ENCODE data around the gene CDR2. TPM values are rescaled to one million over a fixed set of nuclear protein-coding genes. Genes with fewer than 3 reads are reported as not detected.
A peak's percentile ranks its signal among the peaks of the same experiment; 100 is the strongest.

The CDR2 gene
- total and polyA plus RNA-seq, 7 donors: 2.2 to 11.9 (median 4.5) TPM

DNA sequence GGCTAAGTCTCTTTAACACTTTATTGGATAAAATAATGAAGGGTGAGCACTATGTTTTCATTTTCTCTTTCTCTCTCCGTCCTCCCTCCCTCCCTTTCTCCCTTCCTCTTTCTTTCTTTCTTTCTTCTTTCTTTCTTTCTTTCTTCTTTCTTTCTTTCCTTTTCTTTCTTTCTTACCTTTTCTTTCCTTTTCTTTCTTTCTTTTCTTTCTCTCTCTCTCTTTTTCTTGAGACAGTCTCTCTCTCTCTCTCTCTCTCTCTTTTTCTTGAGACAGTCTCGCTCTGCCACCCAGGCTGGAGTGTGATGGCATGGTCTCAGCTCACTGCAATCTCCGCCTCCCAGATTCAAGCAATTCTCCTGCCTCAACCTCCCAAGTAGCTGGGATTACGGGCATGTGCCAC, 21.5 kb upstream of the CDR2 start:
- TF ChIP-seq, protein P1, sequence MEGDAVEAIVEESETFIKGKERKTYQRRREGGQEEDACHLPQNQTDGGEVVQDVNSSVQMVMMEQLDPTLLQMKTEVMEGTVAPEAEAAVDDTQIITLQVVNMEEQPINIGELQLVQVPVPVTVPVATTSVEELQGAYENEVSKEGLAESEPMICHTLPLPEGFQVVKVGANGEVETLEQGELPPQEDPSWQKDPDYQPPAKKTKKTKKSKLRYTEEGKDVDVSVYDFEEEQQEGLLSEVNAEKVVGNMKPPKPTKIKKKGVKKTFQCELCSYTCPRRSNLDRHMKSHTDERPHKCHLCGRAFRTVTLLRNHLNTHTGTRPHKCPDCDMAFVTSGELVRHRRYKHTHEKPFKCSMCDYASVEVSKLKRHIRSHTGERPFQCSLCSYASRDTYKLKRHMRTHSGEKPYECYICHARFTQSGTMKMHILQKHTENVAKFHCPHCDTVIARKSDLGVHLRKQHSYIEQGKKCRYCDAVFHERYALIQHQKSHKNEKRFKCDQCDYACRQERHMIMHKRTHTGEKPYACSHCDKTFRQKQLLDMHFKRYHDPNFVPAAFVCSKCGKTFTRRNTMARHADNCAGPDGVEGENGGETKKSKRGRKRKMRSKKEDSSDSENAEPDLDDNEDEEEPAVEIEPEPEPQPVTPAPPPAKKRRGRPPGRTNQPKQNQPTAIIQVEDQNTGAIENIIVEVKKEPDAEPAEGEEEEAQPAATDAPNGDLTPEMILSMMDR (IDR thresholded peaks at IDR 0.05): no peak
- Histone ChIP-seq H3K9me3 (no peaks in the 10 kb centered on the region), H3K27ac (no peak overlapping the region), H3K4me3 (no peak overlapping the region), H3K27me3 (ENCODE audit: insufficient read depth in 3 of 3, low read length in 2 of 3) (no peaks in the 10 kb centered on the region), H3K36me3 (ENCODE audit: insufficient read depth in 1 of 2, low read depth in 1 of 2) (no peaks in the 10 kb centered on the region), H3K4me1 (no peaks in the 10 kb centered on the region)
- ATAC-seq: no peak
- WGBS, 3 donors: 91 to 96% (median 95%) methylated on average over 4 of the region's 4 CpGs
- intact Hi-C loops (cut with DNase I): no loop called here
- no peak for DNase-seq

DNA sequence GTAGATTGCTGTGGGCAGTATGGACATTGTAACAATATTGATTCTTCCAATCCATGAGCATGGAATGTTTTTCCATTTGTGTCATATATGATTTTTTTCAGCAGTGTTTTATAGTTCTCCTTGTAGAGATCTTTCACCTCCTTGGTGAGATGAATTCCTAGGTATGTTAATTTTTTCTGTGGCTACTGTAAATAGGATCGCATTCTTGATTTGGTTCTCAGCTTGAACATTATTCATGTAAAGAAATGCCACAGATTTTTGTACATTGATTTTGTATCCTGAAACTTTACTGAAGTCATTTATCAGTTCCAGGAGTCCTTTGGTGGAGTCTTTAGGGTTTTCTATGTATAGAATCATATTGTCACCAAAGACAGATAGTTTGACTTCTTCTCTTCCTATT, 19.7 kb upstream of the CDR2 start:
- intact Hi-C loops (cut with DNase I): no loop called here
- Histone ChIP-seq H3K4me1 (no peaks in the 10 kb centered on the region), H3K9me3 (no peaks in the 10 kb centered on the region), H3K27me3 (ENCODE audit: insufficient read depth in 3 of 3, low read length in 2 of 3) (no peaks in the 10 kb centered on the region), H3K36me3 (ENCODE audit: insufficient read depth in 1 of 2, low read depth in 1 of 2) (no peaks in the 10 kb centered on the region), H3K4me3 (no peak overlapping the region), H3K27ac (no peak overlapping the region)
- no peak for DNase-seq
- ATAC-seq: no peak
- TF ChIP-seq, protein P1 (IDR thresholded peaks at IDR 0.05): no peak
- WGBS, 3 donors: 88 to 97% (median 96%) methylated on average over 1 of the region's 1 CpG

DNA sequence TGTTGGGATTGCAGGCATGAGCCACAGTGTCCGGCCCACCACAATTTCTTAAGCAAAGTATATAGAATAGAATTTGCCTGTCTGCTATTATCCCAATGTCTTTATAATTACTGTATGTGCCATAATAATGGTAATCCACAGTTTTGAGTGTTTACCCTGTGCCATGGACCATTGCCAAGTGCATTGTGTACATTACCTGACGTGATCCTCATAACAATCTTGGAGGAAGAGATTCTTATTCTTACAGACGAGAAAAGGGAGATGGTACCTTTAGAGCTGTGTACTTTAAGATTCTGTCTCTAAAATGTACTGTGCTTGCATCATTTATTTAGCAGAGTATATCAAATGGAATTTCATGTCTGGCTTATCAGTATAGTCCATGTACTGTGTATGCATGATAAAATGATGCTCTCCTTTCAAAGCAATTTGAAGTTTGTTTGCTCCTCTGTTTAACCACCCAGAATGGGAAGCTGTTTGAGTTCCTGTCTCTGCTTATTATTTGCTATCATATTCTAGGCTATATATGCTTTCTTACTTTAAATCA, 13.8 kb upstream of the CDR2 start:
- DNase-seq: no peak
- Histone ChIP-seq H3K9me3 (no peaks in the 10 kb centered on the region), H3K27ac (no peak overlapping the region), H3K27me3 (ENCODE audit: insufficient read depth in 3 of 3, low read length in 2 of 3) (no peaks in the 10 kb centered on the region), H3K4me3 (no peak overlapping the region), H3K36me3 (ENCODE audit: insufficient read depth in 1 of 2, low read depth in 1 of 2) (no peaks in the 10 kb centered on the region), H3K4me1 (peaks cover 6% of the 10 kb centered on the region)
- intact Hi-C loops (cut with DNase I): no loop called here
- WGBS, 3 donors: 89 to 96% (median 90%) methylated on average over 3 of the region's 3 CpGs
- TF ChIP-seq, protein P1 (IDR thresholded peaks at IDR 0.05): no peak
- ATAC-seq: no peak

DNA sequence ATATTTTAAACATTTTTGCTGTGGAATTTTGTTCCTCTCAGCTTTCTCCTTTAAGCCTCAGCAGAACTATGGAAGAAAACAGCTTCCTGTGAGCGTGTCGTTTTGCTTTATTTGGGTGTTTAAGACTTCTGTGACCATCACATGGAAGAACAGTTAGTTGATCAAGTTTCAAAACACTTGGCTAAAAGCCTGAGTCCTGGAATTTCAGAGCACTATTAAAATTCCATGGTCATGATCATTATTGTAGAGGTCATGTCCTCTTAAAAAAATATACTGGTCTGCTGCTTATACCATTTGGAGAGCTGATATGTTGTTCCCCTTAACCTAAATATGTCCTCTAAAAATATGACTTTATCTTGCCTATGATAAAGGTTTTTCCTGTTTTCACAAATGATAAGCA, 12.6 kb upstream of the CDR2 start:
- TF ChIP-seq, protein P1 (IDR thresholded peaks at IDR 0.05): no peak
- H3K27ac ChIP-seq: no peak overlapping the region
- ATAC-seq: peak in 2 of 4 donors; percentile 11 to 61
- H3K4me1 ChIP-seq: peaks cover 6% of the 10 kb centered on the region
- WGBS, 3 donors: 5 to 8% (median 6%) methylated on average over 2 of the region's 2 CpGs
- no peaks in the 10 kb centered on the region for H3K36me3 ChIP-seq (ENCODE audit: insufficient read depth in 1 of 2, low read depth in 1 of 2)
- no peaks in the 10 kb centered on the region for H3K9me3 ChIP-seq
- no peaks in the 10 kb centered on the region for H3K27me3 ChIP-seq (ENCODE audit: insufficient read depth in 3 of 3, low read length in 2 of 3)
- no peak overlapping the region for H3K4me3 ChIP-seq
- intact Hi-C loops (cut with DNase I): no loop called here
- no peak for DNase-seq

DNA sequence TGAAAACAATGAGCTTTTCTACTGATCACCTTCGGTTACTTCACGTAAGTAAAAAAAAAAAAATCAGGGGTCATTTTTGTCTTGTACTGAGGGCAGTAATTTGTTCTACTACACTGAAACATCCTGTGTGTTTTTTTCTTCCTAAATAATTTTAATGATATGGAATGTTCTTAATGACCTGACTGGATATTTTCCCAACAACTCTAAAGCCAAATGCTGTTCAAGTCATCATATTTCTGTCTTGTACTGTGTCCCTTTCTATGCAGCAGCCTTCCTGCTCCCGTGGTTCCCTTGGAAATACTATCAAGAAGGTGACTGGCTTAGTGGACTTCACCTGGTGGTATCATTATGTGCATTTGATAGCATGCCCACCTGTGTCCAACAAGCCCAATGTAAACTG, 10.8 kb upstream of the CDR2 start:
- DNase-seq (no peak), ATAC-seq (no peak)
- Histone ChIP-seq H3K27ac (no peak overlapping the region), H3K27me3 (ENCODE audit: insufficient read depth in 3 of 3, low read length in 2 of 3) (no peaks in the 10 kb centered on the region), H3K4me3 (no peak overlapping the region), H3K9me3 (no peaks in the 10 kb centered on the region), H3K36me3 (ENCODE audit: insufficient read depth in 1 of 2, low read depth in 1 of 2) (no peaks in the 10 kb centered on the region), H3K4me1 (peaks cover 6% of the 10 kb centered on the region)
- 70 to 80% (median 79%) methylated on average over 3 of the region's 3 CpGs for WGBS, 3 donors
- TF ChIP-seq, protein P1 (IDR thresholded peaks at IDR 0.05): no peak
- intact Hi-C loops (cut with DNase I): no loop called here
